K562 (cell line): Measurements from ENCODE around the gene ARRB2. TPM values are rescaled to one million over a fixed set of nuclear protein-coding genes. Genes with fewer than 3 reads are reported as not detected.

Experiments used
- CAMTA2 ChIP-seq: fragments of 250-450 bp; sonication (Bioruptor Pico); conservative IDR thresholded peaks from 2 replicates; pipeline ENCODE4 v1.5.1; 2022
- CREB1 ChIP-seq, 2 experiments: sonication (generic) in 1 of 2; formaldehyde crosslinking in 1 of 2; IDR thresholded peaks; 2 replicates each; pipeline versions ENCODE4 v1.6.1 to v1.8.0; 2012 to 2022; ENCODE audit warnings: inconsistent platforms in 1 of 2, mild to moderate bottlenecking in 1 of 2, missing genetic modification reagents in 1 of 2, moderate library complexity in 1 of 2
- CREM ChIP-seq: IDR thresholded peaks from 2 replicates; pipeline ENCODE4 v1.6.1; 2014; ENCODE audit warnings: antibody characterized with exemption, low read depth
- DIDO1 ChIP-seq: fragments of 450-650 bp; IDR thresholded peaks from 2 replicates; pipeline ENCODE4 v1.6.1; 2016; ENCODE audit warnings: low read depth, missing biosample characterization, missing genetic modification characterization
- HIVEP1 ChIP-seq: fragments of 250-450 bp; sonication (Bioruptor Pico); IDR thresholded peaks from 2 replicates; pipeline ENCODE4 v1.4.0; 2020; ENCODE audit warnings: mild to moderate bottlenecking
- JUNB ChIP-seq: fragments of 450-650 bp; formaldehyde crosslinking; conservative IDR thresholded peaks from 2 replicates; pipeline ENCODE4 v1.4.0; 2020; ENCODE audit warnings: mild to moderate bottlenecking
- MEIS2 ChIP-seq: fragments of 450-650 bp; IDR thresholded peaks from 2 replicates; pipeline ENCODE4 v1.6.1; 2014; ENCODE audit warnings: mild to moderate bottlenecking; ENCODE audit not compliant: partially characterized antibody
- MYBL2 ChIP-seq, 2 experiments: fragments of 450-650 bp in 1 of 2; sonication (generic) in 1 of 2; formaldehyde crosslinking in 1 of 2; IDR thresholded peaks; 2 replicates each; pipeline versions ENCODE4 v1.6.1 to v1.8.1; 2017 to 2022; ENCODE audit warnings: borderline replicate concordance in 1 of 2, inconsistent platforms in 1 of 2, low read depth in 1 of 2, mild to moderate bottlenecking in 1 of 2, missing genetic modification reagents in 1 of 2, moderate library complexity in 1 of 2
- MYNN ChIP-seq, 2 experiments: sonication (generic); formaldehyde crosslinking in 1 of 2; IDR thresholded peaks; 2 replicates each; pipeline versions ENCODE4 v1.5.0 to v1.6.1; 2016 to 2020; ENCODE audit warnings: antibody characterized with exemption in 1 of 2, missing genetic modification reagents in 1 of 2
- NR4A1 ChIP-seq, 2 experiments: fragments of 250-450 bp in 1 of 2; fragments of 450-650 bp in 1 of 2; sonication (Bioruptor Pico) in 1 of 2; IDR thresholded peaks; 2 replicates each; pipeline versions ENCODE4 v1.4.0 to v1.6.1; 2016 to 2020; ENCODE audit warnings: mild to moderate bottlenecking in 2 of 2, missing compliant biosample characterization in 1 of 2, missing genetic modification characterization in 1 of 2, moderate library complexity in 1 of 2
- POLR3A ChIP-seq: IDR thresholded peaks from 2 replicates; pipeline ENCODE4 v1.6.1; 2011; ENCODE audit warnings: borderline replicate concordance, mild to moderate bottlenecking, moderate library complexity; ENCODE audit not compliant: insufficient read length, insufficient read depth; ENCODE audit errors: extremely low read depth
- SMARCB1 ChIP-seq: IDR thresholded peaks from 2 replicates; pipeline ENCODE4 v1.6.1; 2011; ENCODE audit warnings: improper control_type of control experiment, low read depth; ENCODE audit not compliant: insufficient read length
- SPI1 ChIP-seq: IDR thresholded peaks from 2 replicates; pipeline ENCODE4 v1.6.1; 2011; ENCODE audit warnings: low read depth, low read length, control low read depth, borderline replicate concordance
- ZNF124 ChIP-seq: sonication (generic); formaldehyde crosslinking; IDR thresholded peaks from 2 replicates; pipeline ENCODE4 v1.8.1; 2022; ENCODE audit warnings: missing genetic modification reagents
- ZNF282 ChIP-seq: sonication (generic); formaldehyde crosslinking; IDR thresholded peaks from 2 replicates; pipeline ENCODE4 v1.8.1; 2023; ENCODE audit warnings: missing genetic modification reagents
- ZNF778 ChIP-seq: fragments of 450-650 bp; formaldehyde crosslinking; IDR thresholded peaks from 2 replicates; pipeline ENCODE4 v1.4.0; 2020; ENCODE audit warnings: mild to moderate bottlenecking, moderate library complexity
- ZSCAN29 ChIP-seq: fragments of 450-650 bp; IDR thresholded peaks from 2 replicates; pipeline ENCODE4 v1.6.1; 2017
- polyA plus RNA-seq, 8 experiments: library from polyadenylated mRNA; depleted of rRNA in 4 of 8; stranded (reverse) in 5 of 8; unstranded in 3 of 8; fragments of >200 nt; fragmentation: Nextera tagmentation in 2 of 8; fragmentation: Illumina TruSeq in 1 of 8; extraction: Ambion mirVana in 2 of 8; extraction: Trizol in 1 of 8; gene quantifications; 2 replicates each; pipeline versions ENCODE4 v1.2.1 to v1.2.3, GENCODE V29; 2011 to 2014; ENCODE audit warnings: inconsistent platforms in 1 of 8, missing spikeins in 1 of 8
- total RNA-seq, 7 experiments: library from RNA; depleted of rRNA in 6 of 7; stranded (reverse); fragments of >200 nt in 6 of 7; fragmentation: Illumina TruSeq in 2 of 7; extraction: Trizol in 2 of 7; gene quantifications; 2 replicates each; pipeline versions ENCODE4 v1.2.1 to v1.2.3, GENCODE V29; 2011 to 2021; ENCODE audit warnings: low replicate concordance in 1 of 7
- TF ChIP-seq, protein P1 (sequence below): fragments of 450-650 bp; formaldehyde crosslinking; IDR thresholded peaks from 2 replicates; pipeline ENCODE4 v1.4.0; 2022; ENCODE audit warnings: mild to moderate bottlenecking, moderate library complexity
- TF ChIP-seq, protein P2 (sequence below): sonication (generic); formaldehyde crosslinking; IDR thresholded peaks from 2 replicates; pipeline ENCODE4 v1.8.0; 2023; ENCODE audit warnings: mild to moderate bottlenecking, missing genetic modification reagents
- TF ChIP-seq, protein P3 (sequence below): sonication (generic); IDR thresholded peaks from 2 replicates; pipeline ENCODE4 v1.6.1; 2016
- TF ChIP-seq, protein P4 (sequence below): fragments of 250-450 bp; sonication (Bioruptor Pico); IDR thresholded peaks from 2 replicates; pipeline ENCODE4 v1.5.0; 2021; ENCODE audit warnings: mild to moderate bottlenecking, borderline replicate concordance

The ARRB2 gene
- total and polyA plus RNA-seq, 9 of the 15 experiments (the other 6 are each of a cell fraction or from before 2014, with no cell fraction given) = 0.79 to 15.3 (median 8.8) TPM

DNA sequence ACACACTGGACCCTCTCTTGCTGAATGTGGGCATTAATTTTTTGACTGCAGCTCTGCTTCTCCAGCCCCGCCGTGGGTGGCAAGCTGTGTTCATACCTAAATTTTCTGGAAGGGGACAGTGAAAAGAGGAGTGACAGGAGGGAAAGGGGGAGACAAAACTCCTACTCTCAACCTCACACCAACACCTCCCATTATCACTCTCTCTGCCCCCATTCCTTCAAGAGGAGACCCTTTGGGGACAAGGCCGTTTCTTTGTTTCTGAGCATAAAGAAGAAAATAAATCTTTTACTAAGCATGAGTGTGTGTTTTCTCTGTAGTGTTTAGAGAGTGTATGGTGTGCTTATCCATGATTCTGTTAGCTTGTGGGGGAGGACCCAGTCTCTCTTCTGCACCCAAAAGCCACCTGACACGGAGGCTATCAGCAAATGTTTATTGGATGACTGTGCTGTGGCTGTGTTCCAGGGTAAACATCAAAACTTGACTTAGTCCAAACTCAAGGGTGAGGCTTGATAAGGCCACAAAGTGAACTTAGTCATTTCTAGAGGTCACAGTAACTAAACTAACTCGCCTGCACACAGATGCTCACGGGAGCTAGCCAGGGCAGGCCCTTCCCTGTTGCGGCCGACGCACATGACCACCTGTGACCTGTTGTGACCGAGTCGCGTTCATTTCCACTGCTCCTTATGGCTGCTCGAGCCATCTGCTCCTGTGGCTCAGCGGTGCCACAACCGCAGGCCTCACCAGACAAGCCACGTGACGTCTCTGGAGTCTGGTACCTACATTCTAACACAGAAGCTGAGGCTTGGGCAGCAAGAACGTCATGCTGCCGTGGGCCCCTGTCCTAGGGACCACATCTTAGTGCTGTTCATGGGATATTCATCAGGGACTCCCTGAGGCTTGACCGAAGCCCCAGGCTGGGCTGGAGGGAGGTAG lies 11.0 kb downstream of the ARRB2 start (continued):
- TF ChIP-seq NR4A1 (CRISPR knock-in tag; IDR thresholded peaks at IDR 0.05) = no peak
- TF ChIP-seq NR4A1 (tag; IDR thresholded peaks at IDR 0.05) = no peak
- no peak for TF ChIP-seq ZNF778
- TF ChIP-seq DIDO1 = no peak
- TF ChIP-seq MEIS2 = peak; percentile 29
- TF ChIP-seq CREM = peak; percentile 52; the same call in 1 of the 2 replicates
- TF ChIP-seq JUNB (CRISPR knock-in tag) = no peak
- peak; percentile 29; the same call in 1 of the 2 replicates for TF ChIP-seq CREB1 (IDR thresholded peaks at IDR 0.05)
- TF ChIP-seq CREB1 (CRISPR knock-in tag; IDR thresholded peaks at IDR 0.05) = peak; percentile 49; the same call in 1 of the 2 replicates
- TF ChIP-seq, protein P1, sequence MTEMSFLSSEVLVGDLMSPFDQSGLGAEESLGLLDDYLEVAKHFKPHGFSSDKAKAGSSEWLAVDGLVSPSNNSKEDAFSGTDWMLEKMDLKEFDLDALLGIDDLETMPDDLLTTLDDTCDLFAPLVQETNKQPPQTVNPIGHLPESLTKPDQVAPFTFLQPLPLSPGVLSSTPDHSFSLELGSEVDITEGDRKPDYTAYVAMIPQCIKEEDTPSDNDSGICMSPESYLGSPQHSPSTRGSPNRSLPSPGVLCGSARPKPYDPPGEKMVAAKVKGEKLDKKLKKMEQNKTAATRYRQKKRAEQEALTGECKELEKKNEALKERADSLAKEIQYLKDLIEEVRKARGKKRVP = no peak
- TF ChIP-seq HIVEP1 (CRISPR knock-in tag) = no peak
- TF ChIP-seq MYNN (IDR thresholded peaks at IDR 0.05) = no peak
- no peak for TF ChIP-seq MYNN (CRISPR knock-in tag; IDR thresholded peaks at IDR 0.05)
- no peak for TF ChIP-seq CAMTA2
- no peak for TF ChIP-seq SMARCB1
- TF ChIP-seq, protein P2, sequence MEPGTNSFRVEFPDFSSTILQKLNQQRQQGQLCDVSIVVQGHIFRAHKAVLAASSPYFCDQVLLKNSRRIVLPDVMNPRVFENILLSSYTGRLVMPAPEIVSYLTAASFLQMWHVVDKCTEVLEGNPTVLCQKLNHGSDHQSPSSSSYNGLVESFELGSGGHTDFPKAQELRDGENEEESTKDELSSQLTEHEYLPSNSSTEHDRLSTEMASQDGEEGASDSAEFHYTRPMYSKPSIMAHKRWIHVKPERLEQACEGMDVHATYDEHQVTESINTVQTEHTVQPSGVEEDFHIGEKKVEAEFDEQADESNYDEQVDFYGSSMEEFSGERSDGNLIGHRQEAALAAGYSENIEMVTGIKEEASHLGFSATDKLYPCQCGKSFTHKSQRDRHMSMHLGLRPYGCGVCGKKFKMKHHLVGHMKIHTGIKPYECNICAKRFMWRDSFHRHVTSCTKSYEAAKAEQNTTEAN (CRISPR knock-in tag) = no peak
- no peak for TF ChIP-seq POLR3A
- TF ChIP-seq ZSCAN29 = no peak
- no peak for TF ChIP-seq ZNF124 (CRISPR knock-in tag)
- TF ChIP-seq SPI1 = no peak
- TF ChIP-seq, protein P3, sequence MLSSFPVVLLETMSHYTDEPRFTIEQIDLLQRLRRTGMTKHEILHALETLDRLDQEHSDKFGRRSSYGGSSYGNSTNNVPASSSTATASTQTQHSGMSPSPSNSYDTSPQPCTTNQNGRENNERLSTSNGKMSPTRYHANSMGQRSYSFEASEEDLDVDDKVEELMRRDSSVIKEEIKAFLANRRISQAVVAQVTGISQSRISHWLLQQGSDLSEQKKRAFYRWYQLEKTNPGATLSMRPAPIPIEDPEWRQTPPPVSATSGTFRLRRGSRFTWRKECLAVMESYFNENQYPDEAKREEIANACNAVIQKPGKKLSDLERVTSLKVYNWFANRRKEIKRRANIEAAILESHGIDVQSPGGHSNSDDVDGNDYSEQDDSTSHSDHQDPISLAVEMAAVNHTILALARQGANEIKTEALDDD = peak; percentile 100
- TF ChIP-seq, protein P4, sequence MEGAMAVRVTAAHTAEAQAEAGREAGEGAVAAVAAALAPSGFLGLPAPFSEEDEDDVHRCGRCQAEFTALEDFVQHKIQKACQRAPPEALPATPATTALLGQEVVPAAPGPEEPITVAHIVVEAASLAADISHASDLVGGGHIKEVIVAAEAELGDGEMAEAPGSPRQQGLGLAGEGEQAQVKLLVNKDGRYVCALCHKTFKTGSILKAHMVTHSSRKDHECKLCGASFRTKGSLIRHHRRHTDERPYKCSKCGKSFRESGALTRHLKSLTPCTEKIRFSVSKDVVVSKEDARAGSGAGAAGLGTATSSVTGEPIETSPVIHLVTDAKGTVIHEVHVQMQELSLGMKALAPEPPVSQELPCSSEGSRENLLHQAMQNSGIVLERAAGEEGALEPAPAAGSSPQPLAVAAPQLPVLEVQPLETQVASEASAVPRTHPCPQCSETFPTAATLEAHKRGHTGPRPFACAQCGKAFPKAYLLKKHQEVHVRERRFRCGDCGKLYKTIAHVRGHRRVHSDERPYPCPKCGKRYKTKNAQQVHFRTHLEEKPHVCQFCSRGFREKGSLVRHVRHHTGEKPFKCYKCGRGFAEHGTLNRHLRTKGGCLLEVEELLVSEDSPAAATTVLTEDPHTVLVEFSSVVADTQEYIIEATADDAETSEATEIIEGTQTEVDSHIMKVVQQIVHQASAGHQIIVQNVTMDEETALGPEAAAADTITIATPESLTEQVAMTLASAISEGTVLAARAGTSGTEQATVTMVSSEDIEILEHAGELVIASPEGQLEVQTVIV = no peak
- no peak for TF ChIP-seq MYBL2 (IDR thresholded peaks at IDR 0.05; ENCODE audit: low read depth)
- no peak for TF ChIP-seq MYBL2 (CRISPR knock-in tag; IDR thresholded peaks at IDR 0.05; ENCODE audit: borderline replicate concordance)
- TF ChIP-seq ZNF282 (CRISPR knock-in tag) = no peak
